Heart right ventricle (tissue), 16 donors: ENCODE data around the gene MYORG. TPM values are rescaled to one million over a fixed set of nuclear protein-coding genes. Genes with fewer than 3 reads are reported as not detected.
A peak's percentile ranks its signal among the peaks of the same experiment; 100 is the strongest.

Experiments used
- ATAC-seq, 8 donors: fragments of 200-7000 bp; cut with Tn5 transposase; one replicate each; pipeline ENCODE4 v1.9.1; 2020; ENCODE audit warnings: mild to moderate bottlenecking in 8 of 8, moderate library complexity in 8 of 8, moderate number of reproducible peaks in 1 of 8
- DNase-seq, 2 donors: peaks; one replicate each; pipeline ENCODE4 v3.0.0-alpha.2; 2020
- H3K27ac ChIP-seq, 10 donors: fragments of 200-600 bp; sonication (generic) in 2 of 10; one replicate each; pipeline versions ENCODE4 v1.5.0 to v1.8.0; 2020 to 2022; ENCODE audit warnings: mild to moderate bottlenecking in 3 of 10
- H3K27me3 ChIP-seq, 7 donors: fragments of 200-600 bp; one replicate each; pipeline ENCODE4 v1.8.0; 2021 to 2022; ENCODE audit warnings: mild to moderate bottlenecking in 2 of 7
- H3K36me3 ChIP-seq, 9 donors: fragments of 200-600 bp; sonication (generic) in 1 of 9; one replicate each; pipeline versions ENCODE4 v1.5.0 to v1.8.0; 2020 to 2022; ENCODE audit warnings: mild to moderate bottlenecking in 2 of 9
- H3K4me1 ChIP-seq, 9 donors: fragments of 200-600 bp; sonication (generic) in 1 of 9; one replicate each; pipeline versions ENCODE4 v1.5.0 to v1.8.0; 2020 to 2022; ENCODE audit warnings: mild to moderate bottlenecking in 4 of 9
- H3K4me3 ChIP-seq, 10 donors: fragments of 200-600 bp; sonication (generic) in 2 of 10; one replicate each; pipeline versions ENCODE4 v1.5.0 to v1.8.0; 2020 to 2022; ENCODE audit warnings: mild to moderate bottlenecking in 7 of 10, moderate library complexity in 2 of 10
- H3K9me3 ChIP-seq, 11 donors: fragments of 200-600 bp in 10 of 11; sonication (generic) in 2 of 11; one replicate each; pipeline versions ENCODE4 v1.5.0 to v1.8.0; 2013 to 2022; ENCODE audit warnings: mild to moderate bottlenecking in 2 of 11, control low read depth in 1 of 11, moderate library complexity in 1 of 11
- WGBS, 2 donors: extraction: QIAGEN DNeasy Blood & Tissue Kit; methylation state at CpG; one replicate each; pipeline ENCODE4 v1.1.7; 2013; ENCODE audit warnings: inconsistent platforms in 1 of 2; 5-methylcytosine and 5-hydroxymethylcytosine counted together
- intact Hi-C, 10 donors: fragments of 100-400 bp; cut with DNase I; formaldehyde crosslinking; loops; one replicate each; pipeline versions ENCODE4 v1.11.1 to v1.14.2; 2022
- polyA plus RNA-seq, 2 donors: library from polyadenylated mRNA; stranded (reverse); fragments of 200-250 nt; gene quantifications; one replicate each; pipeline ENCODE4 v1.2.3, GENCODE V29; 2013
- total RNA-seq, 10 donors: library from RNA; stranded (reverse); fragmentation: NEBNext Ultra II Directional in 3 of 10; extraction: Animal tissue kit (Norgen Biotek cat#: 25700) in 3 of 10; gene quantifications; one replicate each; pipeline versions ENCODE4 v1.2.1 to v1.2.4, GENCODE V29; 2021 to 2023
- TF ChIP-seq, protein P1 (sequence below), 9 donors: fragments of 200-600 bp; sonication (generic) in 2 of 9; IDR thresholded peaks; one replicate each; pipeline versions ENCODE4 v1.5.0 to v1.8.0; 2021 to 2022; ENCODE audit warnings: antibody characterized with exemption in 9 of 9, mild to moderate bottlenecking in 5 of 9, moderate library complexity in 1 of 9
- donor health status: Arrhythmogenic right ventricular cardiomyopathy.
- donor health status: ischemic (EF 13 %, LVEDD 7.1; RV severe dilation, severe dysfunction).
- donor health status: healthy with polysubstance abuse.
- donor health status: DM: no; HTN: yes; CAD: no.
- donor health status: DM: no; HTN: no; CAD: no.
- donor health status: ischemic (EF 25% LVEDD 6.9; RV normal size, moderate dysfunction).
- donor health status: ischemic (EF 25% LVEDD 5.7; RV mildly dilated, moderate dysfunction).
- donor health status: healthy.
- donor health status: DM: yes; HTN: yes; CAD: no.
- donor health status: Ischemic cardiomyopathy.
- donor health status: ischemic (EF 35%, LVEDD 5.7; RV mildly dilated, moderate dysfunction).
- donor health status: nonischemic (EF 11% LVEDD 7.7; RV severe dilation, severe dysfunction).
- donor health status: DM: yes; HTN: yes; CAD: no.
- donor health status: PGD.
- donor health status: ischemic (EF 29% LVEDD 5.4; RV normal size, mild dysfunction).
- donor health status: nonischemic (EF 23%, LVEDD 6.1; RV moderate dilation, normal function).

The MYORG gene
- total and polyA plus RNA-seq, 12 donors: 1.3 to 9.1 (median 6.3) TPM

DNA sequence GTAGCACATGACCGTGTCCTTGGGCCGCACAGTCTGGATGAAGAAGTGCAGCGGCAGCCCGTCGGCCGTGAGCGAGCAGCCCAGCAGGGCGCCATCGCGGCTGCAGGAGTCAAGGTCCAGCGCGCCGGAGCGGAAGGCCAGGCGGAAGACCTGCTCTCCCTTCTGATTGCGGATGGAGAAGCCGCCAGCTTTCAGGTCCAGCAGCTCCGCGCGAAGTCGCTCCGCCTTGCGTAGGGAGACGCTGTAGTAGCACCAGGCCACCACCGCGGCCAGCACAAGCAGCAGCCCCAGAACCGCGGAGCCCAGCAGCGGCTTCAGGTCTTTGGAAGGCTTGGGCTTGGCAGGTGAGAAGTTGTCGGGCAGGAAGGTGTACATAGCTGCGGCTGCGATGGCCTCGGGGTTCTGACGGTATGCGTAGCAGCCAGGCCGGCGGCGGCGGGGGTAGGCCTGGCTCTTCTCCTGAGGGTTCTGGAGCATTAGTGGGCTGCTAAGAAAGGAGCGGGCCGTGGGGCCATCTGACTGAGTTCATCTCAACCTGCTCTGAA, 4.2 kb downstream of the MYORG start:
- H3K9me3 ChIP-seq: peaks cover 0 to 7% (median 0%) of the 10 kb centered on the region in 11 donors

DNA sequence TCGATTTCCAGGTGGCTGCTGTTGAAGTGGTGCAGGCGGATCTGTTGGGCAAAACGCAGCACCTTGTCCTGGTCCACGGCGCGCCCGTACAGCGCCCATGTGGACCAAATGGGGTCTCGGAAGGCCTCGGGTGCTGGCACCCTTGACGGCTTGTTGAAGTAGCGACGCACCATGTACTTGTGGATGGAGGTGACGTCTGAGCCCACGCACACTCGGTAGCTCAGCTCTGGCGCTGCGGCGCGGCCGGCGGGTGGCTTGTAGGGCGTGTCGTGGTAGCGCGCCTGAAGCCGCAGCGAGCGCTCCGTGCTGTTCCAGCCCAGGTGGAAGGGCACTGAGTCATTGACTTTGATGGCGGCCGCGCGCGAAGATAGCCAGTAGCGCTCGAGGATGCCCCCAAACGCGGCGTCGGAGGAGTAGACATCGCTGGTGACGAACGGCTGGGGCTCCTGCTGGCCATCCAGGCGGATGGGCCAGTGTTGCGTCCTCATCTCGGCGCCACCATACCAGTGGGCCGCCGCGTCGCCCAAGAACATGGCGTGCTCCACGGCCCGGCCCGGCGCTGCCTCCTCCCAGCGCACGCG, 4.7 kb downstream of the MYORG start:
- Histone ChIP-seq H3K36me3 (peaks cover 0 to 37% (median 5%) of the 10 kb centered on the region in 9 donors), H3K27ac (no peak overlapping the region), H3K27me3 (peaks cover 0 to 7% (median 0%) of the 10 kb centered on the region in 7 donors), H3K9me3 (peaks cover 0 to 7% (median 0%) of the 10 kb centered on the region in 11 donors), H3K4me3 (no peak overlapping the region), H3K4me1 (peaks cover 0 to 26% (median 14%) of the 10 kb centered on the region in 9 donors)
- 75 to 79% methylated on average over 60 of the region's 60 CpGs for WGBS, 2 donors
- intact Hi-C loops: loop anchor here in 1 of 10 donors (10.0 kb wide), 1 partner anchor 117 kb away; no protein-coding TSS in a partner anchor
- TF ChIP-seq, protein P1, sequence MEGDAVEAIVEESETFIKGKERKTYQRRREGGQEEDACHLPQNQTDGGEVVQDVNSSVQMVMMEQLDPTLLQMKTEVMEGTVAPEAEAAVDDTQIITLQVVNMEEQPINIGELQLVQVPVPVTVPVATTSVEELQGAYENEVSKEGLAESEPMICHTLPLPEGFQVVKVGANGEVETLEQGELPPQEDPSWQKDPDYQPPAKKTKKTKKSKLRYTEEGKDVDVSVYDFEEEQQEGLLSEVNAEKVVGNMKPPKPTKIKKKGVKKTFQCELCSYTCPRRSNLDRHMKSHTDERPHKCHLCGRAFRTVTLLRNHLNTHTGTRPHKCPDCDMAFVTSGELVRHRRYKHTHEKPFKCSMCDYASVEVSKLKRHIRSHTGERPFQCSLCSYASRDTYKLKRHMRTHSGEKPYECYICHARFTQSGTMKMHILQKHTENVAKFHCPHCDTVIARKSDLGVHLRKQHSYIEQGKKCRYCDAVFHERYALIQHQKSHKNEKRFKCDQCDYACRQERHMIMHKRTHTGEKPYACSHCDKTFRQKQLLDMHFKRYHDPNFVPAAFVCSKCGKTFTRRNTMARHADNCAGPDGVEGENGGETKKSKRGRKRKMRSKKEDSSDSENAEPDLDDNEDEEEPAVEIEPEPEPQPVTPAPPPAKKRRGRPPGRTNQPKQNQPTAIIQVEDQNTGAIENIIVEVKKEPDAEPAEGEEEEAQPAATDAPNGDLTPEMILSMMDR (IDR thresholded peaks at IDR 0.05): no peak
- ATAC-seq (no peak), DNase-seq (no peak)

More for the DNA sequence above, 4.2 kb downstream of the MYORG start:
- TF ChIP-seq, protein P1 (IDR thresholded peaks at IDR 0.05): no peak
- no peak overlapping the region for H3K4me3 ChIP-seq
- H3K27me3 ChIP-seq: peaks cover 0 to 7% (median 0%) of the 10 kb centered on the region in 7 donors
- intact Hi-C loops: loop anchor here in 1 of 10 donors (10.0 kb wide), 1 partner anchor 118 kb away; no protein-coding TSS in a partner anchor
- no peak overlapping the region for H3K27ac ChIP-seq
- H3K4me1 ChIP-seq: peaks cover 0 to 31% (median 17%) of the 10 kb centered on the region in 9 donors
- no peak for DNase-seq
- WGBS, 2 donors: 71 to 80% methylated on average over 41 of the region's 41 CpGs
- ATAC-seq: no peak
- H3K36me3 ChIP-seq: peaks cover 0 to 37% (median 5%) of the 10 kb centered on the region in 9 donors

DNA sequence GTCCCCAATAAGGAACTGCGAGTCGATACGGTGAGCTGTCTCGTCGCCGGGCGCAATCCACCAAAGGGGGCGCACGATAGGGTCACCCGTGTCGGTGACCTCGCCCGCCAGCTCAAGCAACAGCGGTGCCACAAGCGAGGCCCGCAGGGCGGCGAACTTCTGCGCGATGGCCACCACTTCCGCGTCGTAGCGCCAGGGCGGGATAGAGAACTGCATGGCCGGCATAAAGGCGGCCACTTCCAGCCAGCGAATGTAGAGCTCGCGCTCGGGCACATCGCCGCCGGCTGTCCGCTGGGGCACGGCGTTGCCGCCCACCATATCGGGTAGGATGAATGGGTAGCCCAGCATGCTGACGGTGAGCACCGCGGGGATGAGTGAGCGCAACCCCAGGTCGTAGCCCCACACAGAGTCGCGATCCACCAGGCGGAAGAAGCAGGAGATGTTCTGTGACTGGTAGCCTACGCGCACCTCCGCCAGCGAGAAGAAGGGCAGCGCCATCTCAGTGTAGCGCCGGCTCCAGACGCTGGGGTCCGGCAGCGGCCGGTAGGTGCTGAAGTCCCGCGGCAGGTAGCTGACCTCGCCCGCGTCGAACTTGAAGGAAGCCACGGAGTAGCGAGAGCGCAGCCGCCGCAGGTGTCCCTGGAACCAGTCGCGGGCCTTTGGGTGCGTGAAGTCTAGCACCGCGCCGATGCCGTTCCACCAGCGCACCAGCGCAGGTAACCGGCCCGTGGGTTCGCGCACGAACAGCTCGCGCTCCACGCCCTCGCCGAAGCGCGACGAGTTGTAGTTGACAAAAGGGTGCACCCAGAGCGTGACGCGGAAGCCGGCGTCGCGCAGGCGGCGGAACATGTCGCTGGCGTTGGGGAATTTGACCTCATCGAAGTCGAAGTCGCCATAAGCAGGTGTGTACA, 5.5 kb downstream of the MYORG start:
- TF ChIP-seq, protein P1 (IDR thresholded peaks at IDR 0.05): no peak
- H3K27ac ChIP-seq: no peak overlapping the region
- H3K9me3 ChIP-seq: peaks cover 0 to 7% (median 0%) of the 10 kb centered on the region in 11 donors
- peaks cover 0 to 37% (median 5%) of the 10 kb centered on the region in 9 donors for H3K36me3 ChIP-seq
- H3K4me1 ChIP-seq: peaks cover 0 to 22% (median 12%) of the 10 kb centered on the region in 9 donors
- peak overlapping the region in 4 of 10 donors; percentile 1 to 30 (median 14) for H3K4me3 ChIP-seq
- intact Hi-C loops: loop anchor here in 1 of 10 donors (10.0 kb wide), 1 partner anchor 116 kb away; no protein-coding TSS in a partner anchor
- WGBS, 2 donors: 54 to 65% methylated on average over 105 of the region's 105 CpGs
- H3K27me3 ChIP-seq: peaks cover 0 to 7% (median 0%) of the 10 kb centered on the region in 7 donors
- ATAC-seq (peak in 1 of 8 donors; percentile 12), DNase-seq (no peak)
